ENCODE measurements around the gene FAM13C.

GRCh38 chr10:59317066-59317465 lies 45.3 kb downstream of the FAM13C start:
- TF ChIP-seq CTCF (IDR thresholded peaks at IDR 0.05) (no peak), POLR2A (IDR thresholded peaks at IDR 0.05; ENCODE audit: low read depth) (no peak), POLR2AphosphoS5 (IDR thresholded peaks at IDR 0.05) (no peak)

Data from esophagus muscularis mucosa (tissue), 3 donors.